22Rv1 (cell line): ENCODE results near the gene SALL4.

Source experiments
- ZFX ChIP-seq: fragments of 450-650 bp; IDR thresholded peaks from 2 replicates; pipeline ENCODE4 v1.6.1; 2017; ENCODE audit warnings: antibody characterized with exemption, borderline replicate concordance
- TF ChIP-seq, protein P1 (sequence below): fragments of 450-650 bp; IDR thresholded peaks from 2 replicates; pipeline ENCODE4 v1.5.1; 2017; ENCODE audit warnings: mild to moderate bottlenecking

DNA sequence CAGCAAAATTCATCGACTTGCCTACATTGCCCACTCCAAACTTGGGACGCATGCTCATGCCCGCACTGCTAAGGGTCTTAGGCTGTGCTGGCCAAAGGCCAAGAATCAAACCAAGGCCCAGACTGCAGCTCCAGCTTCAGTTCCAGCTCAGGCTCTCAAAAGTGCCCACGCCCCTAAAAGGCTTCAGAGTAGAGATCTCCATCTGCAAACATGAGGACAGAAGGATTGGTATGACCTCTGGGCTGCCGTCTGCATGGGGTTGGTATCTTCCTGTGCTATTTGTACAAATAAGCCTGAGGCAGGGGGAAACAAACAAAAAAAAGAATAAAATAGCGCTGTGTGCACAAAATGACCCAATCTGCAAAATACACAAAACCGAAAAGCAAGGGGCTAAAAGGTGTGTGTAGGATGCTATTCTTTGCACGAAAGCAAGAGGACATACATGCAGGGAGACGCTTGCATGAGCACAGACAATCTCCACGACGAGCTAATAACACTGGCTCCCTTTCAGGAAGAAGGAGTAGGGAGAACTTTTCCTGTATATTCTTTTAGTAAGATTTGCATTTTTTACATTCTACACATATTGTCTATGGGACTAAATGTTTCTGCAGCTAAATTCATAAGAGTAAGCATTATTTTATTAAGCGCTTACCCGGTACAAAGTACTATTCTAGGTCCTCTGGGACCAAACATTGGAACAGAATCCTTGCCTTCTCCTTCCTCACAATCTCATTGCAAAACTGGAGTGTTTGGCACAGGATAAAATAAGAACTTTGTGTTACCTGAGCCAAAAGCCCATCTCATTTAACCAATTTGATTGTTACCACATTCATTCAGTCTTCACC is 67.2 kb downstream of the SALL4 start:
- TF ChIP-seq, protein P1, sequence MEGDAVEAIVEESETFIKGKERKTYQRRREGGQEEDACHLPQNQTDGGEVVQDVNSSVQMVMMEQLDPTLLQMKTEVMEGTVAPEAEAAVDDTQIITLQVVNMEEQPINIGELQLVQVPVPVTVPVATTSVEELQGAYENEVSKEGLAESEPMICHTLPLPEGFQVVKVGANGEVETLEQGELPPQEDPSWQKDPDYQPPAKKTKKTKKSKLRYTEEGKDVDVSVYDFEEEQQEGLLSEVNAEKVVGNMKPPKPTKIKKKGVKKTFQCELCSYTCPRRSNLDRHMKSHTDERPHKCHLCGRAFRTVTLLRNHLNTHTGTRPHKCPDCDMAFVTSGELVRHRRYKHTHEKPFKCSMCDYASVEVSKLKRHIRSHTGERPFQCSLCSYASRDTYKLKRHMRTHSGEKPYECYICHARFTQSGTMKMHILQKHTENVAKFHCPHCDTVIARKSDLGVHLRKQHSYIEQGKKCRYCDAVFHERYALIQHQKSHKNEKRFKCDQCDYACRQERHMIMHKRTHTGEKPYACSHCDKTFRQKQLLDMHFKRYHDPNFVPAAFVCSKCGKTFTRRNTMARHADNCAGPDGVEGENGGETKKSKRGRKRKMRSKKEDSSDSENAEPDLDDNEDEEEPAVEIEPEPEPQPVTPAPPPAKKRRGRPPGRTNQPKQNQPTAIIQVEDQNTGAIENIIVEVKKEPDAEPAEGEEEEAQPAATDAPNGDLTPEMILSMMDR, result no peak
- no peak for TF ChIP-seq ZFX
